Left ventricle myocardium inferior (tissue), 1 donor: ENCODE measurements around the gene PRSS12. TPM values are rescaled to one million over a fixed set of nuclear protein-coding genes. Genes with fewer than 3 reads are reported as not detected.
"Not testable (repeated sequence)": the region's sequence is repeated elsewhere in the genome, so short reads cannot be mapped to it uniquely, and the experiment has no call there.

Experiments
- DNase-seq: peaks from one replicate; pipeline ENCODE4 v3.0.0-alpha.2; 2020
- H3K27ac ChIP-seq: fragments of 200-600 bp; replicated peaks from 2 replicates; pipeline ENCODE4 v1.8.0; 2021
- H3K27me3 ChIP-seq: fragments of 200-600 bp; 2 replicates; pipeline ENCODE4 v1.8.0; 2021; ENCODE audit warnings: low read depth
- H3K36me3 ChIP-seq: fragments of 200-600 bp; 2 replicates; pipeline ENCODE4 v1.8.0; 2021
- H3K4me1 ChIP-seq: fragments of 200-600 bp; 2 replicates; pipeline ENCODE4 v1.8.0; 2021
- H3K4me3 ChIP-seq: fragments of 200-600 bp; 2 replicates; pipeline ENCODE4 v1.8.0; 2021; ENCODE audit warnings: mild to moderate bottlenecking, moderate library complexity
- H3K9me3 ChIP-seq: fragments of 200-600 bp; replicated peaks from 2 replicates; pipeline ENCODE4 v1.8.0; 2021
- CTCF ChIP-seq: fragments of 200-600 bp; IDR thresholded peaks from 2 replicates; pipeline ENCODE4 v1.8.0; 2021; ENCODE audit warnings: antibody characterized with exemption, mild to moderate bottlenecking, borderline replicate concordance
- intact Hi-C: fragments of 100-400 bp; cut with micrococcal nuclease; formaldehyde crosslinking; loops from one replicate; pipeline ENCODE4 v1.11.0; 2022
- long read RNA-seq: library from polyadenylated mRNA; unstranded; transcript quantifications from one replicate; pipeline ENCODE4 v2.0.0, GENCODE V29; 2021
- total RNA-seq: library from RNA; stranded (reverse); fragmentation: NEBNext Ultra II Directional; extraction: Animal tissue kit (Norgen Biotek cat#: 25700); gene quantifications from one replicate; pipeline ENCODE4 v1.2.1, GENCODE V29; 2021
- donor health status: DM: no; HTN: yes; CAD: no; lungs with severe emphysema.

PRSS12 gene
- not detected for total RNA-seq
- long read RNA-seq, result 0 reads

- intact Hi-C loops, result no loop called here
- H3K4me3 ChIP-seq, result peak within 1 kb of the TSS; percentile 64
- peaks cover 96% of the 10 kb centered on the region for H3K27me3 ChIP-seq
- H3K9me3 ChIP-seq, result no peaks in the 10 kb centered on the region
- H3K36me3 ChIP-seq, result no peaks in the 10 kb centered on the region
- TF ChIP-seq CTCF, result peak; percentile 69
- no peak within 1 kb of the TSS for H3K27ac ChIP-seq
- peak; percentile 48 for DNase-seq
- H3K4me1 ChIP-seq, result peaks cover 18% of the 10 kb centered on the region
Measured at GRCh38 chr4:118352843-118353533, at the start of gene PRSS12. TSS of gene PRSS12 (minus strand) at chr4:118353003. CDS start at chr4:118352720, 283 bp downstream.

DNA sequence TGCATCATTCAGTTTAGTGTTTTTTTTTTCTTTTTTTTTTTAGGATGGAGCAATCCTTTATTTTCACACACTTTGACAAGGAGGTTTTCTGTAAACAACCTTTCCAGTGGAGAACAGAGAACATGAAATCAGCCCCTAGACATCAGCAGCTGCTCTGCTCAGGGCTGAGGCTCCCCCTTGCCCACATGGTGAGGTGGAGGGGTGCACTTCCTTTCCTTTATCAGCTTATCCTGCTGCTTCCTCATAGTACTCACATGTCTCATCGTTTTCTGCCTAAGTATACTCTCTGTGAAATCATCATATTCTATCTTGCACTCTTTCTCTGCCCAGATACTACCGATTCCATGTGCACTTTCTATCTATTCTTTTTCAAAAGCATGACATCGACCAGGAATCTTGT lies 47.6 kb upstream of the PRSS12 start:
- Histone ChIP-seq H3K4me1 (no peaks in the 10 kb centered on the region), H3K4me3 (no peak overlapping the region), H3K36me3 (no peaks in the 10 kb centered on the region), H3K27ac (no peak overlapping the region), H3K9me3 (no peaks in the 10 kb centered on the region), H3K27me3 (peaks cover 38% of the 10 kb centered on the region)
- no peak for TF ChIP-seq CTCF
- intact Hi-C loops, result no loop called here
- no peak for DNase-seq

- H3K9me3 ChIP-seq, H3K4me1 ChIP-seq, H3K36me3 ChIP-seq, H3K4me3 ChIP-seq, DNase-seq, intact Hi-C loops, H3K27ac ChIP-seq: not testable (repeated sequence)
- peaks cover 38% of the 10 kb centered on the region for H3K27me3 ChIP-seq
Measured at GRCh38 chr4:118399883-118400282, 47.1 kb upstream of the PRSS12 start.

- H3K4me1 ChIP-seq, result no peaks in the 10 kb centered on the region
- DNase-seq, result no peak
- H3K36me3 ChIP-seq, result no peaks in the 10 kb centered on the region
- H3K4me3 ChIP-seq, result no peak overlapping the region
- H3K9me3 ChIP-seq, result no peaks in the 10 kb centered on the region
- peaks cover 30% of the 10 kb centered on the region for H3K27me3 ChIP-seq
- TF ChIP-seq CTCF, result no peak
- H3K27ac ChIP-seq, result no peak overlapping the region
- intact Hi-C loops, result no loop called here
Measured at GRCh38 chr4:118398226-118399090, 45.7 kb upstream of the PRSS12 start.

DNA sequence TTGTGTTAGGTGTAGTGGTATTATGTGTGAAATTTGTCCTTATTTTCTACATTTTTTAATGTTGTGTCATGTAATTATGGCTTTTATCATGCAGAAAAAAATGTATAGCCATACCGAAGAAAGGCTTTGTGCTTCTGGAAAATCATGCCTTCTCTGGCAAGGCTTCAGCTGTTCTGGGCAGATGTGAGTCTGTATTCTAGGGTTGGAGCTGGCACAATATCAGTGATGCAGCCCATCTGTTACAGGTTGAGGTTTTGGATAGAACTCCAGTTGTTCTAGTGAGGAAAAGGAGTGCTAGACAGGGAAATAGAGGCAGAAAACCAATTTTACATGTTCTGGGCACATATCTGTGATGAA lies 44.8 kb upstream of the PRSS12 start:
- intact Hi-C loops, result no loop called here
- H3K27me3 ChIP-seq, result peaks cover 36% of the 10 kb centered on the region
- no peaks in the 10 kb centered on the region for H3K4me1 ChIP-seq
- no peak overlapping the region for H3K27ac ChIP-seq
- no peak overlapping the region for H3K4me3 ChIP-seq
- no peaks in the 10 kb centered on the region for H3K36me3 ChIP-seq
- TF ChIP-seq CTCF, result no peak
- DNase-seq, result no peak
- peaks cover 2% of the 10 kb centered on the region for H3K9me3 ChIP-seq
